ENCODE measurements around the gene JMJD4. TPM values are rescaled to one million over a fixed set of nuclear protein-coding genes. Genes with fewer than 3 reads are reported as not detected.

Gene JMJD4
- polyA plus RNA-seq, 1 donor (not counting 4 experiments of a cell fraction or from before 2014, with no cell fraction given), result 19.5 TPM

GRCh38 chr1:227738820-227739219, 3.7 kb upstream of the JMJD4 start:
- no peak for TF ChIP-seq EZH2 (IDR thresholded peaks at IDR 0.05; ENCODE audit: low read length)
- no peak for TF ChIP-seq CTCF (optimal IDR thresholded peaks at IDR 0.05 in 1 of 3, IDR thresholded peaks at IDR 0.05 in 1 of 3, conservative IDR thresholded peaks at IDR 0.05 in 1 of 3; ENCODE audit: extremely low read depth in 1 of 3, insufficient read depth in 2 of 3, low read length in 3 of 3)
- Histone ChIP-seq H3K9ac (ENCODE audit: control insufficient read depth, extremely low read depth, insufficient read depth, low read length) (no peak overlapping the region), H3K79me2 (ENCODE audit: control insufficient read depth, insufficient read depth, low read length) (peaks cover 87% of the 10 kb centered on the region), H3K4me1 (ENCODE audit: control insufficient read depth, extremely low read depth, insufficient read depth, low read length) (peaks cover 10% of the 10 kb centered on the region), H3K4me2 (ENCODE audit: control insufficient read depth, extremely low read depth, insufficient read depth, low read depth, low read length) (no peak overlapping the region), H3K27me3 (ENCODE audit: control insufficient read depth, extremely low read depth, insufficient read depth, low read length) (no peaks in the 10 kb centered on the region), H2AFZ (ENCODE audit: control insufficient read depth, low read length) (no peak overlapping the region), H3K27ac (ENCODE audit: control insufficient read depth, insufficient read depth, low read length) (no peak overlapping the region), H4K20me1 (ENCODE audit: control insufficient read depth, extremely low read depth, insufficient read depth, low read length) (peaks cover 2% of the 10 kb centered on the region), H3K4me3 (ENCODE audit: control insufficient read depth in 2 of 3, extremely low read depth in 1 of 3, insufficient read depth in 2 of 3, low read depth in 1 of 3, low read length in 3 of 3) (no peak overlapping the region), H3K9me3 (ENCODE audit: control insufficient read depth, low read depth, low read length) (no peaks in the 10 kb centered on the region), H3K9me1 (ENCODE audit: control insufficient read depth, extremely low read depth, insufficient read depth, low read length) (peaks cover 8% of the 10 kb centered on the region), H3K36me3 (ENCODE audit: control insufficient read depth in 2 of 2, extremely low read depth in 1 of 2, insufficient read depth in 2 of 2, low read length in 2 of 2) (peaks cover 2 to 3% of the 10 kb centered on the region in 2 experiments)
- FAIRE-seq (no peak), DNase-seq (ENCODE audit: low read depth, low spot score) (no peak)
- dilution Hi-C loops (cut with MboI; ENCODE audit: extremely low pct_ligation_motif_present, low sequenced_read_pairs), result no loop called here

GRCh38 chr1:227736814-227737432, 1.8 kb upstream of the JMJD4 start:
- Histone ChIP-seq H3K27me3 (ENCODE audit: control insufficient read depth, extremely low read depth, insufficient read depth, low read length) (no peaks in the 10 kb centered on the region), H3K36me3 (ENCODE audit: control insufficient read depth in 2 of 2, extremely low read depth in 1 of 2, insufficient read depth in 2 of 2, low read length in 2 of 2) (peaks cover 7 to 11% of the 10 kb centered on the region in 2 experiments), H3K9me1 (ENCODE audit: control insufficient read depth, extremely low read depth, insufficient read depth, low read length) (peaks cover 8% of the 10 kb centered on the region), H4K20me1 (ENCODE audit: control insufficient read depth, extremely low read depth, insufficient read depth, low read length) (peaks cover 2% of the 10 kb centered on the region), H3K9me3 (ENCODE audit: control insufficient read depth, low read depth, low read length) (no peaks in the 10 kb centered on the region), H3K9ac (ENCODE audit: control insufficient read depth, extremely low read depth, insufficient read depth, low read length) (no peak overlapping the region), H3K4me2 (ENCODE audit: control insufficient read depth, extremely low read depth, insufficient read depth, low read depth, low read length) (peak overlapping the region; percentile 89), H3K4me1 (ENCODE audit: control insufficient read depth, extremely low read depth, insufficient read depth, low read length) (peaks cover 16% of the 10 kb centered on the region), H3K27ac (ENCODE audit: control insufficient read depth, insufficient read depth, low read length) (no peak overlapping the region), H2AFZ (ENCODE audit: control insufficient read depth, low read length) (no peak overlapping the region), H3K79me2 (ENCODE audit: control insufficient read depth, insufficient read depth, low read length) (peaks cover 85% of the 10 kb centered on the region), H3K4me3 (ENCODE audit: control insufficient read depth in 2 of 3, extremely low read depth in 1 of 3, insufficient read depth in 2 of 3, low read depth in 1 of 3, low read length in 3 of 3) (no peak overlapping the region)
- TF ChIP-seq CTCF (optimal IDR thresholded peaks at IDR 0.05 in 1 of 3, IDR thresholded peaks at IDR 0.05 in 1 of 3, conservative IDR thresholded peaks at IDR 0.05 in 1 of 3; ENCODE audit: extremely low read depth in 1 of 3, insufficient read depth in 2 of 3, low read length in 3 of 3) (no peak), EZH2 (IDR thresholded peaks at IDR 0.05; ENCODE audit: low read length) (no peak)
- no peak for FAIRE-seq
- no peak for DNase-seq (ENCODE audit: low read depth, low spot score)
- dilution Hi-C loops (cut with MboI; ENCODE audit: extremely low pct_ligation_motif_present, low sequenced_read_pairs), result no loop called here
